Colonic mucosa (tissue), 4 donors: Measurements from ENCODE around the gene INS. TPM values are rescaled to one million over a fixed set of nuclear protein-coding genes. Genes with fewer than 3 reads are reported as not detected.

Experiments
- DNase-seq: peaks from one replicate; pipeline ENCODE4 v3.0.0-alpha.2; 2020
- H3K27ac ChIP-seq: fragments of 200-600 bp; one replicate; pipeline ENCODE4 v1.8.0; 2021
- H3K27me3 ChIP-seq: fragments of 200-600 bp; one replicate; pipeline ENCODE4 v1.8.0; 2021
- H3K36me3 ChIP-seq: fragments of 200-600 bp; one replicate; pipeline ENCODE4 v1.8.0; 2021
- H3K4me1 ChIP-seq: fragments of 200-600 bp; one replicate; pipeline ENCODE4 v1.8.0; 2021; ENCODE audit warnings: mild to moderate bottlenecking
- H3K4me3 ChIP-seq: fragments of 200-600 bp; one replicate; pipeline ENCODE4 v1.8.0; 2021
- H3K9ac ChIP-seq, 2 donors: one replicate each; pipeline ENCODE4 v1.7.0; 2013; ENCODE audit warnings: control low read depth in 2 of 2, low read depth in 2 of 2, low read length in 2 of 2
- H3K9me3 ChIP-seq: fragments of 200-600 bp; one replicate; pipeline ENCODE4 v1.8.0; 2021
- intact Hi-C: fragments of 100-400 bp; cut with DNase I; formaldehyde crosslinking; loops from one replicate; pipeline ENCODE4 v1.14.1; 2022
- total RNA-seq, 2 donors: library from RNA; stranded (reverse); fragmentation: NEBNext Ultra II Directional in 1 of 2; extraction: Animal tissue kit (Norgen Biotek cat#: 25700) in 1 of 2; gene quantifications; one replicate each; pipeline ENCODE4 v1.2.1, GENCODE V29; 2021
- TF ChIP-seq, protein P1 (sequence below): fragments of 200-600 bp; IDR thresholded peaks from one replicate; pipeline ENCODE4 v1.8.0; 2022; ENCODE audit warnings: antibody characterized with exemption, mild to moderate bottlenecking
- donor health status: healthy.
- donor health status: DM: no; HTN: no; CAD: no.
- donor health status: DM: no; HTN: no; CAD: no.

INS gene
- total RNA-seq, 2 donors from 2014 or later = 0.84 TPM; not detected in 1

DNA sequence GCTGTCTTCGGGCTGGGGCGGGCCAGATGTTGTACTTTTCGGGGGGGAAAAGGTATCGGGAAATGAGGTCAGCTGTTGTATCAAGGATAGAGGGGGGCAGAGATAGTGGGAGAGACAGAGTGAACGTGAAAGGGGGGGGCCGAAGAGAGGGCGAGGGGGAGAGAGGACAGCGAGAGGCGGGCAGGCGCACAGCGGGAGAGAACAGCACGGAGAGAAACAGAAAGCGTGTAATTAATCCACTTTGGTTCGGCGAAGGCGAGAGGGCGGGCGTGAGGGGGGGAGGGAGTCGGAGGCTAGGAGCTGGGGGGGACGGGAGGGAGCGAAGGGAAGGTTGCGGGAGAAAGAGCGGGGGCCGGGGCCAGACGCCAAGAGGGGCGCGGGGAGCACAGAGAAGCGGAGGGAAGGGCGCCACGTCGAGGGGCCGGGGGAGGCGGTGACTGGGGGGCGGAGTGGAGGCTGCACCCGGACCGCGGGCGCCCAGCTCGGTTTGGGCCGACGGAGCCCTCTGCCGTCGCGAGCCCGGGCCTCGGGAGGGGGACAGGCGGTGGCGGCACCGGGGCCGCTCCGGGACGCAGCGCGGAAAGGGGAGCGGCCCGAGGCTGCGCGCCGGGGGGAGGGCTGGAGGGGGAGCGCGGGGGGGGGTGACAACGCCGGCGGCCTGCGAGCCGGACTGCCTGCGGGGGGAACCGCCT, 22.4 kb downstream of the INS start:
- TF ChIP-seq, protein P1, sequence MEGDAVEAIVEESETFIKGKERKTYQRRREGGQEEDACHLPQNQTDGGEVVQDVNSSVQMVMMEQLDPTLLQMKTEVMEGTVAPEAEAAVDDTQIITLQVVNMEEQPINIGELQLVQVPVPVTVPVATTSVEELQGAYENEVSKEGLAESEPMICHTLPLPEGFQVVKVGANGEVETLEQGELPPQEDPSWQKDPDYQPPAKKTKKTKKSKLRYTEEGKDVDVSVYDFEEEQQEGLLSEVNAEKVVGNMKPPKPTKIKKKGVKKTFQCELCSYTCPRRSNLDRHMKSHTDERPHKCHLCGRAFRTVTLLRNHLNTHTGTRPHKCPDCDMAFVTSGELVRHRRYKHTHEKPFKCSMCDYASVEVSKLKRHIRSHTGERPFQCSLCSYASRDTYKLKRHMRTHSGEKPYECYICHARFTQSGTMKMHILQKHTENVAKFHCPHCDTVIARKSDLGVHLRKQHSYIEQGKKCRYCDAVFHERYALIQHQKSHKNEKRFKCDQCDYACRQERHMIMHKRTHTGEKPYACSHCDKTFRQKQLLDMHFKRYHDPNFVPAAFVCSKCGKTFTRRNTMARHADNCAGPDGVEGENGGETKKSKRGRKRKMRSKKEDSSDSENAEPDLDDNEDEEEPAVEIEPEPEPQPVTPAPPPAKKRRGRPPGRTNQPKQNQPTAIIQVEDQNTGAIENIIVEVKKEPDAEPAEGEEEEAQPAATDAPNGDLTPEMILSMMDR = no peak
- no peak overlapping the region for H3K4me3 ChIP-seq
- H3K9ac ChIP-seq = no peak overlapping the region
- intact Hi-C loops = no loop called here
- no peak for DNase-seq
- no peaks in the 10 kb centered on the region for H3K9me3 ChIP-seq
- H3K4me1 ChIP-seq = no peaks in the 10 kb centered on the region
- peaks cover 73% of the 10 kb centered on the region for H3K27me3 ChIP-seq
- no peak overlapping the region for H3K27ac ChIP-seq
- H3K36me3 ChIP-seq = no peaks in the 10 kb centered on the region

DNA sequence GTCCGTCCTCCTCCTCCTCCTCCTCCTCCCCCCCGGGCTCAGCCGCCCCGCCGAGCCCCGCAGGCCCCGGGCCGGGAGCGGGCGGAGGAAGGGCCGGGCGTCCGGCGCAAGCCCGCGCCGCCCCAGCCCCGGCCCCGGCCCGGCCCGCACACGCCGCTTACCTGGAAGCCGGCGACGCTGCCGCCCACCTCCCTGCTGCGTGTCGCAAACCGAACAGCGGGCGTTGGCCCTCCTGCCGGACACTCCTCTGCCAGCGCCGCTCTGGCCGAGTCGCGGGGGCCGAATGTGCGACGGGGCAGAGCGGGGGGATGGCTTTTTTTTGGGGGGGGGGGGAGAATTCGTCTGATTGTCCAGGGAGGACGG, 23.0 kb downstream of the INS start:
- H3K27ac ChIP-seq = no peak overlapping the region

DNA sequence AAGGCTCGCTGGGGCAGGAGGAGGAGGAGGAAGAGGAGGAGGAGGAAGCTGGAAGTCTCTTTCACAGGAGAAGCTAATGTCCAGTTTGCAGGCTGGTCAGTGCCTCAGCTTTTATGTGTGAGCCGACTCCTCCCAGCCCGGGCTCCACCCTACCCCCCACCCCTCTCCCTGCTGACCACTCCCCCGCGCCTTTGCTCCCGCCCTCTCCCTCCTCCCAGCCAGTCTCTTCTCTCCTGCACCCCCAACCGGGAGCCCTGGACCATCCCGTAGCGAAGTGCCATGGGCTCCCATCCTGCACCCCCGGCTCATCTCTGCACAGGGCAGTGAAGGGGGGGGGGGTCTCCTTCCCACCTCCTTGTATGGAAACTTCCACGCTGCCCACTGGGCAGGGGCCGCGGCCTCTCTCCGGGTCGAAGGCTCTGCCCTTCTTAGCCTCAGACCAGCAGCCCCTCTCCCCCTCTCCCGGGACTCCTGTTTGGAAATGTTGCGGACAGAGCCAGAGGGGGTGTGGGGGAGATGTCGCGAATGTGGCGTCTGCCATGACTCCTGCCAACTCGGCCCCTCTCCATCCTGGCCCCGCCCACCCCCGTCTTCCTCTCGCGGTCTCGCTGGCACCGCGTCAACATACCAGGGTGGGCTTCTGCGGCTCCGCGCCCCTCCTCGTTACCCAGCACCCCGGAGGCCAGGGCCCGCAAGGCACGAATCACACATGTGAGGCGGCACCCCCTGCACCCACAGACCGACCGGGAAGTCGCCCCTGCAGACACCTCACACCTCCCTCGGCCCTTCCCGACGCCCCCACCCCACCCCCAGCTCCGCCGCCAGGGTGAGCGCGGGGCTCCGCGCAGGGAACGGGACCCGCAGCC, 23.6 kb downstream of the INS start:
- DNase-seq = peak; percentile 32
- TF ChIP-seq, protein P1 = no peak
- H3K27ac ChIP-seq = no peak overlapping the region
- no peak overlapping the region for H3K4me3 ChIP-seq
- intact Hi-C loops = no loop called here
- H3K36me3 ChIP-seq = no peaks in the 10 kb centered on the region
- H3K4me1 ChIP-seq = no peaks in the 10 kb centered on the region
- H3K27me3 ChIP-seq = peaks cover 64% of the 10 kb centered on the region
- no peaks in the 10 kb centered on the region for H3K9me3 ChIP-seq
- no peak overlapping the region for H3K9ac ChIP-seq

More for the DNA sequence above, 23.0 kb downstream of the INS start:
- TF ChIP-seq, protein P1 = no peak
- no peak overlapping the region for H3K4me3 ChIP-seq
- no peak overlapping the region for H3K9ac ChIP-seq
- H3K36me3 ChIP-seq = no peaks in the 10 kb centered on the region
- H3K4me1 ChIP-seq = no peaks in the 10 kb centered on the region
- no peaks in the 10 kb centered on the region for H3K9me3 ChIP-seq
- DNase-seq = no peak
- H3K27me3 ChIP-seq = peaks cover 70% of the 10 kb centered on the region
- intact Hi-C loops = no loop called here

DNA sequence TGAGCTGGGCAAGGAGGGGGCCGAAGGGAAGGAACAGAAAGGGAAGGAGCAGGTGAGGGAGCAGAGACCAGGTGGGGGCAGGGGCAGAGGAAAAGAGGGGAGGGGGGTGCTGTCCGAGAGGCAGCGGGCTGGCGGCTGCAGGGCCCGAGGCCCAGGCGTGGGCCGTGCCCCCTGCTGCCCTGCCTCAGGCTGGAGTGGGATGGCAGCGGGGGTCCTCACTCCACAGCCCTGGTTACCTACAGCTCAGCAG, 24.1 kb downstream of the INS start:
- no peaks in the 10 kb centered on the region for H3K4me1 ChIP-seq
- H3K9ac ChIP-seq = no peak overlapping the region
- peaks cover 58% of the 10 kb centered on the region for H3K27me3 ChIP-seq
- H3K36me3 ChIP-seq = no peaks in the 10 kb centered on the region
- intact Hi-C loops = no loop called here
- H3K27ac ChIP-seq = no peak overlapping the region
- DNase-seq = no peak
- H3K9me3 ChIP-seq = no peaks in the 10 kb centered on the region
- TF ChIP-seq, protein P1 = no peak
- H3K4me3 ChIP-seq = no peak overlapping the region

DNA sequence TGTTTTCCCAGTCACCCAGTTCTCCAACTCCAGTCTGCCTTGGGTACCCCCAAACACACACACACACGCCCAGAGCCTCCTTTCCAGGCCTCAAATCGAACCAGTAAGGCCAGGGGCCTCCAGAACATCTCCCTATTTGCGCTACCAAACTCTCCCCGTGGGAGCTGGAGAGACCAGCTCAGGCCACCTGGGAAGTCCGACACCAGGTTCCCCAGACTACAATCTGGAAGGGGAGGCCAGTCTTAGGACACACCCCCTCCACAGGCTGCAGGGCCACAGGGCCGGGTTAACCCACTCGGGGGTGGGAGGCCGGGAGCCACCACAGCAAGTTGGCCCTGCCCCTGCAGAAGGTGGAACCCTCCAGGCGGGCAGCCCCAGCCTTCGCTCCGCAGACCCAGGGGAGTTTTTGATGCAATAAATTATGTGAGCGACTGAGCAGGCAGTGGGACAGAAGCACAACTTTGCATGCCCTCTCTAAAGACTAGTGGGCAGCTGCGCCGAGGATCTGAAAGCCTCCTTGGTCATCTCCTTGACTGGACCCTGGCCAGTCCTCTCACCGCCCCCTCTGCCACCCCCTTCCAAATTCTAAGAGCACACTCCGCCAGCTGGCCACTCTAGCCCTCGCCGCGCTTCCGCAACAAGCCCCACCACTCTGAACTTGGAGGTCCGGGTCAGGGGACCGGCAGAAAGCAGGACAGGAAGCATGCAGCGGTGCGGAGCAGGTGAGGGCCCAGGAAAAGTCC, 24.6 kb downstream of the INS start:
- Histone ChIP-seq H3K4me1 (no peaks in the 10 kb centered on the region), H3K36me3 (no peaks in the 10 kb centered on the region), H3K9ac (no peak overlapping the region), H3K4me3 (no peak overlapping the region), H3K9me3 (no peaks in the 10 kb centered on the region), H3K27ac (no peak overlapping the region), H3K27me3 (peaks cover 53% of the 10 kb centered on the region)
- DNase-seq = no peak
- TF ChIP-seq, protein P1 = no peak
- intact Hi-C loops = no loop called here
